Right forelimb (tissue), 1 donor: ENCODE measurements around the gene RREB1.
A peak's percentile ranks its signal among the peaks of the same experiment; 100 is the strongest.

Experiments
- DNase-seq: peaks from one replicate; pipeline ENCODE4 v3.0.0-alpha.2; 2018

Gene RREB1

DNA sequence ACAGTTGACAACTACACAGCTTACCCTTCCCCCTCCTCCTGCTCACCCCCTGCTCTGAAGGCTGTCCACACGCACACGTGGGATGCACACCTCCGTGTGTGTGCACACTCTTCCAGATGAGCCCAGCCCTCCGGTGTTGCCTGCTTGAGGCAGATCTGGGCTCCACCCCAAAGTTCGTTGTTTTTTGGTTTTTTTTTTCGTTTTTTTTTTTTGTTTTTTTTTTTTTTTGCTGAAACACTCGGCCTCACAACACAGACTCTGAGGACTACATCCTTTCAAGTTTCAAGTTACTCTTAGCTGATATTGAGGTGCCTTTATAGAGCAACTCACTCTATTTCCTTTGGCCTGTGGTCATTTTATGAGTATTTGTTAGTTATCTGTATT is 88.2 kb downstream of the RREB1 start:
- no peak for DNase-seq

DNA sequence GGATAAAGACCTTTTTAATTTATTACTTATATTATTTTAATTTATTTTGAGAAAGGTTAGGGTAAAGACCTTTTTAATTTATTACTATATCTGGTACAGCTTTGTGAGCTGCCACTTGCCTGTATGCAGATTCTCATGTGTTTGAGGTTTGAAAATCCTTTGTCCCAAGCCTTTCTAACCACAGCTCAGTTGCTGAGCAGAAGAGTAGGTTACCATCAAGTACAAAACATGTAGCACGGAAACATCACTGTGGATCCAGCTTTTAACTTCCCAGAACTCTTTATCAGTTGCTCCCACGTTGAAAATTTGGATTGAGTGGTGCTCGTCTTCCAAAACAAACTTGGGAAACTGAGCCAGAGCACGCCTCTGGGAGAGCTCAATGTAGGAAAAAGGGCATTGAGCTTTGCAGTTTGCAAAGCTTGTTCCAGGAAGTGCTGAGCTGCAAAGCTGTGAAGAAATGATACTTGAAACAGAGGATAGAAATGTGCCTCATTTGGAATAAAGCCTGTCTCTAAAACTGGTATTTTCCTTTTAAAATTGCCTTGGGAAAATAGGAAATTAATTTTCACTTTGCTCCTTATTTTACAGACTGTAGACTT is 89.0 kb downstream of the RREB1 start:
- DNase-seq = no peak

DNA sequence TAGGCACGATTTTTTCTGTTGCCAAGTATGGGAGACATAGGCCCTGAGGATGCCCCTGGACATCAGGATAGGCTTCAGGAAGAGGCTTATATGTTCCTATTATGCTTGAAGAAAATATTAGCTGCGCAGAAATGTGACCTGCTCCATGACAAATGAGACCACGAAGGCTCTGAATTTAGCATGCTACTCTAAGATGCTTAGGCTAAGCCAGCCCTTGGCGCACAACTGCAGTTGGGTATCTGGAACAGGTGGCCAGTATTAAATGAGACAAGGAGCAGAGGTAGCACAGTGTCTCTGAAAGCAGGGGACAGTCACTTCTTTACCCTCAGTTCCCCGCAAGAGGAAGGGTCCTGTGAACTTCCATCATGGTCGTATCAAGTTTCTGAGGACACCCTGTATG is 90.0 kb downstream of the RREB1 start:
- no peak for DNase-seq

DNA sequence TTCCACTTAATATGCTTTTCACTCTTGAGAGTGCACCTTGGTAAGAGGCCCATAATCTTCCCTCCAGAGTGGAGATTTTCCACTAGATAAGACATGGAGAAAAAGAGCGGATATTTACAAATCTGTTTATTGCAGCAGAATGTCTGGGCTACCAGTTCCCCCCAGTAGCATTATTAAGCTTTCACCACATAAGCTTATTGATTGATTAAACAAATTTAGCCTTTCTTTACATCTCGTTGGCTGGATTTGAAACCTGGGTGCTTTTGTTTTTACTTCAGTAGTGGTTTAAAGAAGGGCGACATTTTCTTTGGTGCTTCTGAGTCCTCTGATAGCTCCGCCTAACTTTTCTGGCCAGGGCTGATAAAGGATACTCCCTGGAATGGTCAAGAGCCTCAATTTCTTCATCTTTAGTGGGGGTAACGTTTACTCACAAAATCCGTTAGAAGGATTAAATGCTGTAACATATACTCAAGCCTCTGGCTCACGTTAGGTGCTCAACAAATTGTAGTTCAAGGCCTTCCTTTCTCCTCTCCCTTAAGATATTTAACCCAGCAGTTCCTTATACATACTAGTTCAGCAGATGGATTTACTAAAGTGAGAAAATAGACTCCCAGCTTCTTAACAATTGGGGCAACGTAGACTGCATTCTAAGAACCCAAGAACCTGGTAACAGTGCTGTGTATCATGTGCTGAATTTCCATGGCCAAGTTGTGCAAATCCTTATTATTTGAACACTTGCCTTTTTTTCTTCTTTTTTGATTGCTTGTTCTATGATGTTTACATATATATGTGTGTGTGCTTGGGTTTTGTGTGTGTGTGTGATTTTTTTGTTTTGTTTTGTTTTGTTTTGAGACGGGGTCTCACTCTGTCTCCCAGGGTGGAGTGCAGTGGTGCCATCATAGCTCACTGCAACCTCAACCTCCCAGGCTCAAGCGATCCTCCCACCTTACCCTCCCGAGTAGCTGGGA is 91.4 kb downstream of the RREB1 start:
- no peak for DNase-seq

DNA sequence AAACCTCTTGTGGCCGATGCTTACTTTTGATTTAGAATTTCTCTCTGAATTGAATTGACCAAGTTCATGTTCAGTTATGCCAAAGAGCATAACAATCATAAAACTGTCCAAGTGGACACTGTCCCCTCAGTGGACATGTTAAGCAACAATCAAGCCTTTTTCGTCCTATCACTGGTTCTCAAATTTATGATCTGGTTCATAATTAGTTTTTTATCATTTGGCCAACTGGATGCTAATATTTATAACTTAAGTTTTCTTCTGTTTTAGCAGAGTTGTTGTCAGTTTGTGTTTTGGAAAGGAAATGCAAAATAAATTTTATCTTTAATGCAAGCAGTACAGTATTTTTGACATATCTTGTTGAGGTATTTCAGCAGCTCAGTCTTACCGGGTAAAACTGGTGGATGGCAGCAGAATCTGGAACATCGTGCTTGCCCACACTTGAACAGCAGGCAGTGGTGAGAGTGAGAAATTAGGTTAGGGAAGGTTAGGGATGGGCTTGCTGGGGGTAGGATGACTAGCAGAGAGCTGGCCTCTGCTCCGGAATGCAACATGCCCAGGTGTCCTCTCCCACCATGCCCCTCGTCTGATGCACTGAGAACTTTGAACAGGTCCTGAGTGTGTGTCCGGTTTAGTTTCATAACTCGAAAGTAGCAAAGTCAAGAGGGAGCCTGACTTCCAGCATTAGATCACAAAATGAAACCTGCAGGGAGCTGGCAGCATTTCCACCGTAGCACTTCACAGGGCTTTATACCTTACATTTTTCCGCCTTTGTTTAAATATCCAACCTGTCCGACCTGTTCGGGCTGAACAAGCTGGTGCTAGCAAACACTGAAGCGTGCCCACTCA is 93.1 kb downstream of the RREB1 start:
- no peak for DNase-seq

DNA sequence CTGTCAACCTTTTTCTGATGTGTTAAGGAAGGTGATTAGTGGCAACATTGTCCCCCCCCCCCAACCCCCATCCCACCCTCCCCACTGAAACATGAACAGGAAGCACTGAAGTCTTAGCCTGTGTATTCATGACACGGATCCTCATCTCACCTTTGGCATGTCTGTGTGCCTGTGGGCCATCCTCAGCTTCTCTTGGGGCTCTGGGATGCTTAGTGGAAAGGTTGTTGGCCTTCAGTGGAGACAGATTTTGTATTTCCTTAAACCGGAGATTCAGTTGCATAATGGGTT is 93.6 kb downstream of the RREB1 start:
- DNase-seq = no peak

DNA sequence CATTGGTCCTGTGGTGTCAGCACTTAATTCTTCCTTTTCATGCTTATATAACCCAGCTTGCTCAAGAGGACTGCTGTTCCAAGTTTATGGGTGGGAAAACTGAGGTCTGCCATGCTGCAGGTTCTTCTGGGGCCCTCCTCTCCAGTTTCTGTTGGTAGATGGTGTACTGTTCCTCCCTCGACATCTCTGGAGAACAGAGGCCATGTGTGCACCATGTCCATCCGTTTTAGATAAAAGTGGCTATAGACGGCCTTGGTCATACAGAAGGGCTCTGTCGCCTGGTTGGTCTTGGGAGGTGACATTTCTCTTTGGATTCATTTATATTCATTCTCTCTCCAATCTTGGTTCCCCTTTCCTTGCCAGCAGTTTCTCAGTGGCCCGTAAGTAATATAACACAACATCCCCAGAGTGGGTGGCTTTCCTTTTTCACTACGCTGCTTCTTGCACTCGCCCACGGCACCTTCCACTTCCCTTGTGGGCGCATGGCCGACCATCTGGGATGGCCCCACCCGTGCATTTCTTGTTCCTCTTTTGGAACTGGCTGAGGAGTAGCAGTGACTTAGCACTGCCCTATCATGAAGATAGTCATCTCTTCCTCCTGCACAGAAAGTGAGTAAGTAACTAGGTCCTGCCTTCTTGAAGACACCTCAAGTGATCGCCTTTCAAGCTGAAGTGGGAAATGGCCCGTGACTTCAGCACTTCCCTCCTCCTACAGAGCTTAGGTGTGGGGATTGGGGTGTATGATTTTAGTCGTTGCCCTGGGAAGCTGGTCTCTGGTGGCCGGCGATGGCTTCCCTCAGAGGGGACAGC is 94.2 kb downstream of the RREB1 start:
- DNase-seq = no peak

DNA sequence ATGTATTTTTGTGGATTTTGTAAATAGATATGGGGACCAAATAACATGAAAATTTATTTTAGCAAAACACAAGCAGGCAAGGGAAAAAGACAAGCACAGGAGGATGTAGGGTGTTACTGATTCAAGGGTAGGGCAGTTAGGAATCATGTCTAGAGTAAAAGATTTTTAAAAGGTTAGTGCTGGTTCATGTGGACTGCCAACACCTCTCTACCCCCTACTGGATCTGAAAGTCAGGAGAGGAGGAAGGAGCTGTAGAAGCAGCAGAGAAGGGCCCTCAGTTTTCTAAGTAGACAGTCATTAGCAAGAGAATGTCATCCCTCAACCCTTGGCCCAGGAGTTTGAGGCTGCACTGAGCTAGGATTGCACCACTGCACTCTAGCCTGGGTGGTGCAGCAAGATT is 95.2 kb downstream of the RREB1 start:
- no peak for DNase-seq

DNA sequence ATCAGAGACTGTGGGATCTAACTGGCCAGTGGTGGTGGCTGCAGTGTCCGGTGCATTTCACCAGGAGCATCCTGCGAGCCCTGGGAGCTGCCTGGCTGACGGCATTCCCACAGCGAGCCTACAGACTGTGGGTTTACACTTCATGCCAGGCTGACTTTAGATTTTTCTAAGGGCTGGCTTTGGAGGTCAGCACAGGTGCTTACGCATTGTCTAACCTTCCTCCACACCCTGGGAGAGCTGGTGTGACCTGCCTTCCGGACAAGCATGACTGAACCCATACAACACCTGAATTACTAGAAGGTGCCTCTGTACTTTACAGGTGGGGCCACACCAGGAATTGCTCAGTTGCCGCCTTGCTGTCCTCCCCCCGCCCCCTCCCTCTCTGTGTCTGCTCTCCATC is 96.2 kb downstream of the RREB1 start:
- no peak for DNase-seq

DNA sequence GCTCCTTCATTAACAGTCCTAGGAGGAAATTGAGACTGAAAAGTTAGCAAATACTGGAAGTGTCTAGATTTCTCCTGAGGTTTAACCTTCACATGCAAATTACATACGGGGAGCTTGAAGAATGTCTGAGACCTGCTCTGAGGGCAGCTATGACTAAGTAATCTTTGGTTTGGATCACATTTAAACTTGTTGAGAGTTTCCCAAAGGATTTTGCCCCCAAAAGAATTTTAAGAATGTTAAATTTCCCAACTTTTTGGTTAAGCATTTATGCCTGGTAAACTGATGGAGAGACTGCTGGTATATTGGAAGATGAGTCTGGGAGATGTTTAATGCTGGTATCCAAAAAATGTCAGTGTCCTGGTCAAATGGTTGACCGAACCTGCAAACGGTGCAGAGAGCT is 97.0 kb downstream of the RREB1 start:
- DNase-seq = no peak

DNA sequence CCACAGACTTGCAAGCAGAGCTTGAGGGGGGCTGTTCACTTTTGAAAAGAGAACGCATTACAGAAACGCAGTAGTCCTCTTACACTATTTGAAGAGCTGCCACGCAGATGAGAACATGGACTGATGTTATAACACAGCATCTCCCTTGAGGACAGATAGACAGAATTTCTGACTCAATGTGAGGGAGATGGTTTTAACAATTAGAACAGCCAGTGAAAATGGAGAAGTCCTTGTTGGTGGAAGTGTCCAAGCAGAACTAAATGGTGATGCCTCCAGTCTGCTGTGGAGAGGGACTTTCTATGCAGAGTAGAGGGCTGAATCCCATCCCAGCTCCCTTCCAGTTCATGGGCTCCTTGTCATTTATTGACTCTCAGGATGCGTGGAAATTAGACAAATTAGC is 100.0 kb downstream of the RREB1 start:
- DNase-seq = no peak

DNA sequence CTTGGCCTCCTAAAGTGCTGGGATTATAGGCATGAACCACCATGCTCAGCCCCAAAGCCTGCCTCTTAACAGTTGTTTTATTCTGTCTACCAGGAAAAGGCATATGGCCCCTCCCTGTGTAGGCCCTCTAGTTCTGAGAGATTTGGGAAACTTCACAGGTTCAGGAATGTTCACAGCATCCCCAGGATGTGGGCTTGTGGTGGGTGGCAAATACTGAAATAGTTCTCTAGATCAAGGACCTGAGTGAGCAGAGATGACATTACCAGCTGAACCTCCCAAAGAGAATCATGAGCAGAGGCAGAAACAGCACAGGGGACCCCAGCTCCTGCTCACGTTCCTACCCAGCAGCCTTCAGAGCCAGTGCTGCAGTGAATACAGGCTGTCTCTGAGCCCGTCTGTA is 105.7 kb downstream of the RREB1 start:
- DNase-seq = no peak

DNA sequence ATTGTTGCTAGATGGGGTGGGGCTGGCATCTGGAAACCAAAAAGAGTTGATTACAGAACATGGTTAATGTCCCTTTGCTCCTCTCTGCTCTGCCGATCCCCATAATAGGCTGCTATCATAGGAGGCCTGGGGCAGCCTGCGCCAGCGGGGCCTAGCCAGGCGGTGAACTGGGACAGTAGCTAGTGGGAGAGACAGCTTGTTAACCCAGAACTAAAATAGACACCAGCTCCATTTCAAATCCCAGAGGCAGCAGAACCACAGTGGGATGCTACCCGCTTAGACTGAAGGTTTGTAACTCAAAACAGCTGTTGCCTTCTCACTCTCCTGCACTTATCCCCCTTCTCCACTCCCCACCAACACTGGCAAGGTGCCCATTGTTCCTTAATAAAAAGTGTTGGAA is 106.7 kb downstream of the RREB1 start:
- DNase-seq = no peak

DNA sequence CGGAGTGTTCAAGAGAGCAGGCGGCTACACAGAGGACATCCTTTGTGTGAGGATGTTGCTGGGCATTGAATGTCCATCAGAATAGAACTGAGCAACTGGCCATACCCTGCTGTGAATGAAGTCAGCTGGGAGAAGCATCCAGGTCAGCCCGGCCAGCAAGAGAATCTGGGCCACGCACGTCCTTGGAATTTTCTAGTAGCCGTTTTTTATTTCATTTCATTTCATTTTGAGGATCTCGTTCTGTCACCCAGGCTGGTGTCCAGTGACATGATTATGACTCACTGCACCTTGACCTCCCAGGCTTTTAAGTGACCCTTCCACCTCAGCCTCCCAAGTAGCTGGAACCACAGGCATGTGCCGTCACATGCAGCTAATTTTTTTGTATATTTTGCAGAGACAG is 107.4 kb downstream of the RREB1 start:
- DNase-seq = no peak

DNA sequence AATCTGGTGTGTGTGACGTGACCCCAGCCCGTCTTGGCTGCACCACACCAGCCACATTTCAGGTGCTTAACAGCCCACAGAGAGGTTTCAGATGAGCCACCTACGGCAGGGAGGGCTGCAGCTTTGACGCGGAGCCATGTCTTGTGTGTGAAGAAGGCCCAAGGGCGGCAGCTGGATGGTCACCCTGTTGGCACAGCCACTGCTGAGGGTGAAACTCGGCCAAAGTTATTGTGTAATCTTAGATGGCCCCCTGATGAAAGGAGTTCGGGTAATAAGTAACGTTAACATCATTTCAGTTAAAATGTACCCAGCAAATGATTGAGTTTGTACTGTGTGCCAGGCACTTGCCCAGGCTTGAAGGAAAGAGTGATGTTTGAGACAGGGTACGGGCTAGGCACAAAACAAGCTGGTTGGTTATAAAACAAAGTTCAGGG is 108.1 kb downstream of the RREB1 start:
- no peak for DNase-seq

DNA sequence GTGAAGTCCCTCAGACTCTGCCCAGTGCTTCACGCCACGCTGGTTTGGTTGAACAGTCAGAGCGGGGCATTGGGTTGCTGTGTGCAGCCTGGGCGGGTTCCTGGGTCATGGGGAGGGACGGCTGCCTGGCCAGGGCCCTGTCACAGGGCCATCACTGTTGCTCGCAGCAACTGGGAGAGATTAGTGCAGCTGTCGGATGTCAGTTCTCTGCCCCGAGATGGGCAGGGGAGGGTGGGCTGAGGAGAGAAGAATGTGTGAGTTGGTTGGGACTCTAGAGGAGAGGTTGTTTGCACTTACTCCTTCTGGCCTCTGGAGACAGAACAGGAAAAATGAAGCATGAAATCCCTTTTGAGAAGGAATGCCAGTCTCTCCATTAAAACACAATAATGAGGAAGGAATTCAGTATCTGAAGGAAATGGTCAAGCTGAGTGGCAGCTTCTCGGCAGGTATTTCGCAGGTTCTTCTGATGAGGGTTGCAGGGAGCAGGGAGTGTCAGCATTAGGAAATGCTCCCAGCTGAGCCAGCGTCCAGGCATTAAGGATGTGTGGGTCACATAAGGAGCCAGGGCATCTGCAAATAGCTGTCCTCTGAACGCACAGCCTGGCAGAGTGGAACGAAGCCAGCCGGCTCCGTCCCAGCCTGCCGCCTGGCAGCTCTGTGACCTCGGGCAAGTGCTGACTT is 109.3 kb downstream of the RREB1 start:
- DNase-seq = peak; percentile 70

DNA sequence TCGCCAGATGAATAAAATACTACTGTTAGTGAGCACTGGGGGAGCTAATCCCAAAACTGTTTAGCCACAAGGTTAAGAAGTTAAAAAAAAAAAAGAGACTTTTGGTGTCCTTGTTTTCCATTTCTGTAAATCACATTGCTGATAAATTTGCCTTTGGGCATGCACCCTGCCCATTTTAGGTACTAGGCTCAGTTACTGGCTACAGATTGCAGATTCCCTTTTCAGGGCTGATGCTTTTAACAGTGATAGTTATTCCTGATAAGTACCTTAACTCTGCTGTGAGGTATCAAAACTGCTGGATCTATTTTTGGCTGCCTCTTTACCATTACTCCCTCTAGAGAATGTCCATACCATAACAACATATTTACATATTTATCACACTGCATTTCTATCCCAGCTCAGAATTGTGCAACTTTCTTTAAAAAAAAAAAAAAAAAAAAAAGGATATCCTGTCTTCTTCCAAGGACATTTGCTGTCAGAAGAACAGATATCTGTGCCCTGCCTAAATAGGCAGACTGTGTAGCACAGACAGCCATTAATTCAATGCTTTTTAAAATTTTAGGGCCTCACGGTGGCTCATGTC is 110.7 kb downstream of the RREB1 start:
- DNase-seq = no peak

DNA sequence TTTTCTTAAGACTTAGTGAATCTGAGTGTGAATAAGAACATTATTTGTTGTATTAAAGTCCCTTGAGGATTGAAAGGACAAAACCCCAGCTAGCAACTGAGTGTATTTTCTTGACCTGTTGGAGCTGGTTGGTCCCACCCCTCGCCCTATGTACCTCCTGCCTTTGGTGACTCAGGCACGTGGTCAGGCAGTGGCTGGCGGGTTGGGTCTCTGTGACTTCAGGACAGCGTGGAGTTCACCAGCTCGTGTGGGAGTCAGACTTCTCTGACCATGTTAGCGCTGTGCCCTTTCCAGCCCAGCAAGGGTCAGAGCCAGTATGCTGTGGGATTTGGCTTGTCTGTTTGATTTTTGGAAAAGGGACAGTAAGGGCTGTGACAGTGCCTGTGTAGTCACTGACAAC is 111.5 kb downstream of the RREB1 start:
- no peak for DNase-seq

DNA sequence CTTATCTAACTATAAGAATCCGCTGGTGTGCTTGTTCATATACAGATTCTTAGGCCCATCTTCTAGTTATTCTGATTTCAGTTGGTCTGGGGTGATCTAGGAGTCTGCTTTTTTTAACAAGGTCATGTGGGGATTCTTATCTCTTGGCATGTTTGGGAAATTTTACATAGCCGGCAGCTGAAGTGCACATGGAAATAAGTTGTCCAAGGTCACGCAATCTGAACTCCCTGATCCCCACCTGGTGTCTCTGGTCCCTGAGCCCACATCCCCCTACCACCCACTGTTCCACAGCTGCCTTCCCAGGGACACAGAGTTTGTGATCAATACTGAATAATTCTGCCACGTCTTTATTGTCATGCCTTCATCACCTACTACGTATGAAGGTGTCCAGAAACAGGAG is 114.4 kb downstream of the RREB1 start:
- DNase-seq = no peak

DNA sequence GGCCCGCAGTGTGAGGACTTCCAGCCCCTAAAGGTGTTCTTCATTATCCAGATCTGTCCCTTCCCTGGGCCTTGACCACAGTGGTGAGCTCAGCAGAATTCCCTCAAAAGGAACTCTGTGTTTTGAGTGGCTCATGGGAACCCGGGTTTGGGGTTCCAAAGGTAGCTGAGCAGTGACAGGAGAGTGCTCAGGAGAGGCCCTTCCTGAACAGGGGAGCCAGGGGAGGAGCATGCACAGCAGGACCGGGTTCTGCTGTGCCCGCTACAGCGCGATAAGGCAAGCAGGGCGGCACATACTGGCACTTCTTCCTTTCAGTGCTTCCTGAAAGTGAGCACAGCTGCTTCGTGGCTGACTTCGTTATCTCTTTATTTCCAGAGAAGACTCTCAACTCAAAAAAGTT is 117.0 kb downstream of the RREB1 start:
- DNase-seq = no peak

DNA sequence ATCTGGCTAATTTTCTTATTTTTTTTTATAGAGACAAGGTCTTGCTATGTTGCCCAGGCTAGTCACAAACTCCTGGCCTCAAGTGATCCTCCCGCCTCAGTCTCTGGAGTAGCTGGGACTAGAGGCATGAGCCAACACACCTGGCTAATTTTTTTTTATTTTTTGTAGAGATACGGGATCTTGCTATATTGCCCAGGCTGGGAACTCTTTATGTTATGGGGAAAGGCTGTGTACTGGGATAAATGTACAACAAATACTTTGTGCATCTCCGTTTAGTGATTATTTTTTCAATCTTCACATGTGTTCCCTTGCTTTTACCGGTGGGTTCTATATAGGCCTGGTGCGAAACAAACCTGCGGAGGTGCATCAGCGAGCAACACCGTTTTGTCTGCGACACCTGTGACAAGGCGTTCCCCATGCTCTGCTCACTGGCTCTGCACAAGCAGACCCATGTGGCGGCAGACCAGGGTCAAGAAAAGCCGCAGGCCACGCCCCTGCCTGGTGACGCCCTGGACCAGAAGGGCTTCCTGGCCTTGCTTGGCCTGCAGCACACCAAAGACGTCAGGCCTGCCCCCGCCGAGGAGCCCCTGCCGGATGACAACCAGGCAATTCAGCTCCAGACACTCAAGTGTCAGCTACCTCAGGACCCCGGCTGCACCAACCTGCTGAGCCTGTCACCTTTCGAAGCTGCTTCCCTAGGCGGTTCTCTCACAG is 121.1 kb downstream of the RREB1 start:
- DNase-seq = no peak
